HepG2 (cell line): ENCODE data around the gene INHBB. TPM values are rescaled to one million over a fixed set of nuclear protein-coding genes. Genes with fewer than 3 reads are reported as not detected.

Experiments used
- ATAC-seq: fragments of 200-7000 bp; cut with Tn5 transposase; 3 replicates; pipeline ENCODE4 v1.9.1; 2020; ENCODE audit warnings: mild to moderate bottlenecking, moderate library complexity
- BruUV-seq: library from RNA; stranded (reverse); fragments of 400-500 nt; replicated peaks from 2 replicates; lab custom pipeline; 2021; lab: Mats Ljungman, UMichigan
- CTCF ChIA-PET: fragments of 300-600 bp; formaldehyde crosslinking; extraction: SDS; loops from one replicate; lab custom pipeline; 2021; ENCODE audit warnings: low total read pairs, inconsistent platforms, low intra/inter-chr PET ratio; lab: Yijun Ruan, JAX
- POLR2A ChIA-PET: fragments of 350-600 bp; sonication (Branson Sonifier 250); formaldehyde crosslinking; loops from one replicate; lab custom pipeline; 2020; ENCODE audit warnings: antibody characterized with exemption, inconsistent platforms; lab: Yijun Ruan, JAX
- DNase-seq: peaks from one replicate; pipeline ENCODE4 v3.0.0-alpha.2; 2015; ENCODE audit warnings: low spot score
- FAIRE-seq: peaks from 3 replicates; lab custom pipeline; 2011; peaks lifted over from hg19 to GRCh38; lab: Jason Lieb, UNC
- H2AFZ ChIP-seq: one replicate; pipeline ENCODE4 v1.6.1; 2011; ENCODE audit warnings: low read length, inconsistent platforms
- H3K27ac ChIP-seq: fragments of 300-600 bp; 3 replicates; pipeline ENCODE4 v1.8.0; 2011; ENCODE audit warnings: mixed run types, mild to moderate bottlenecking, mixed read lengths, low read length, inconsistent platforms; ENCODE audit not compliant: insufficient read depth; ENCODE audit errors: extremely low read length
- H3K27me3 ChIP-seq, 2 experiments: fragments of 200-600 bp in 1 of 2; 2 replicates in 1 of 2; 3 replicates in 1 of 2; pipeline versions ENCODE4 v1.6.0 to v1.8.0; 2011; ENCODE audit warnings: low read length in 2 of 2, mild to moderate bottlenecking in 2 of 2, moderate library complexity in 2 of 2, inconsistent platforms in 1 of 2; ENCODE audit not compliant: insufficient read depth in 2 of 2, control insufficient read depth in 1 of 2
- H3K36me3 ChIP-seq, 2 experiments: fragments of 200-600 bp in 1 of 2; replicated peaks in 1 of 2; 2 replicates in 1 of 2; 3 replicates in 1 of 2; pipeline versions ENCODE4 v1.5.1 to v1.8.0; 2011; ENCODE audit warnings: low read length in 2 of 2, inconsistent platforms in 1 of 2; ENCODE audit not compliant: insufficient read depth in 2 of 2, control insufficient read depth in 1 of 2
- H3K4me1 ChIP-seq: 2 replicates; pipeline ENCODE4 v1.5.1; 2012; ENCODE audit warnings: low read length, inconsistent platforms; ENCODE audit not compliant: insufficient read depth
- H3K4me2 ChIP-seq: 2 replicates; pipeline ENCODE4 v1.6.0; 2011; ENCODE audit warnings: low read depth, low read length, inconsistent platforms
- H3K4me3 ChIP-seq, 3 experiments: fragments of 200-600 bp in 1 of 3; sonication (generic), shearing (Covaris generic) in 1 of 3; replicated peaks in 1 of 3; 2 replicates each; pipeline ENCODE4 v1.5.1; 2011 to 2016; ENCODE audit warnings: low read length in 3 of 3, inconsistent platforms in 2 of 3, low read depth in 2 of 3, mild to moderate bottlenecking in 2 of 3, control low read depth in 1 of 3, mixed read lengths in 1 of 3; ENCODE audit not compliant: insufficient read depth in 1 of 3
- H3K79me2 ChIP-seq: one replicate; pipeline ENCODE4 v1.6.1; 2011; ENCODE audit warnings: low read length, inconsistent platforms; ENCODE audit not compliant: insufficient read depth
- H3K9ac ChIP-seq: 2 replicates; pipeline ENCODE4 v1.6.0; 2011; ENCODE audit warnings: mild to moderate bottlenecking, low read depth, low read length, inconsistent platforms; ENCODE audit not compliant: insufficient read depth
- H3K9me3 ChIP-seq: 2 replicates; pipeline ENCODE4 v1.5.1; 2012; ENCODE audit warnings: mild to moderate bottlenecking, low read length
- H4K20me1 ChIP-seq: 2 replicates; pipeline ENCODE4 v1.6.0; 2011; ENCODE audit warnings: inconsistent platforms, mild to moderate bottlenecking, low read length, moderate library complexity; ENCODE audit not compliant: insufficient read depth
- GLMP ChIP-seq: sonication (generic); formaldehyde crosslinking; IDR thresholded peaks from 2 replicates; pipeline ENCODE4 v1.9.0; 2021; ENCODE audit warnings: missing genetic modification reagents, mild to moderate bottlenecking, borderline replicate concordance
- LCORL ChIP-seq, 2 experiments: fragments of 450-650 bp in 1 of 2; sonication (generic) in 1 of 2; formaldehyde crosslinking in 1 of 2; IDR thresholded peaks; 2 replicates each; pipeline versions ENCODE4 v1.5.0 to v1.6.1; 2017 to 2020; ENCODE audit warnings: antibody characterized with exemption in 1 of 2, missing genetic modification reagents in 1 of 2
- WGBS: methylation state at CpG from one replicate; pipeline ENCODE4 v1.1.6; 2017; ENCODE audit warnings: low lambda C conversion rate; 5-methylcytosine and 5-hydroxymethylcytosine counted together
- in situ Hi-C: cut with HindIII; loops from 2 replicates; pipeline ENCODE4 v1.10.0; 2017; ENCODE audit warnings: low pct_unique_long_range_greater_than_20kb; ENCODE audit not compliant: extremely low pct_ligation_motif_present
- intact Hi-C: fragments of 100-400 bp; cut with micrococcal nuclease; formaldehyde crosslinking; loops from one replicate; pipeline ENCODE4 v1.10.0; 2022; ENCODE audit not compliant: unreplicated experiment
- polyA plus RNA-seq, 8 experiments: library from polyadenylated mRNA; depleted of rRNA in 3 of 8; stranded (reverse) in 7 of 8; unstranded in 1 of 8; fragments of >200 nt; fragmentation: Illumina TruSeq in 4 of 8; extraction: Trizol in 4 of 8; gene quantifications; 2 replicates each; pipeline versions ENCODE4 v1.2.1 to v1.2.3, GENCODE V29; 2011 to 2016; ENCODE audit warnings: low read depth in 4 of 8, missing spikeins in 1 of 8, mixed read lengths in 1 of 8; ENCODE audit not compliant: insufficient read depth in 1 of 8
- total RNA-seq, 5 experiments: library from RNA; depleted of rRNA; stranded (reverse); fragments of >200 nt; fragmentation: Illumina TruSeq; extraction: Trizol; gene quantifications; 2 replicates each; pipeline ENCODE4 v1.2.3, GENCODE V29; 2016; ENCODE audit warnings: low read depth in 1 of 5
- TF ChIP-seq, protein P1 (sequence below): sonication (generic); formaldehyde crosslinking; IDR thresholded peaks from 2 replicates; pipeline ENCODE4 v1.4.0; 2020; ENCODE audit warnings: missing genetic modification reagents
- TF ChIP-seq, protein P2 (sequence below): sonication (generic); formaldehyde crosslinking; IDR thresholded peaks from 2 replicates; pipeline ENCODE4 v1.4.0; 2020; ENCODE audit warnings: missing genetic modification reagents
- TF ChIP-seq, protein P3 (sequence below): sonication (generic); formaldehyde crosslinking; IDR thresholded peaks from one replicate; pipeline ENCODE4 v1.5.1; 2020; ENCODE audit warnings: mild to moderate bottlenecking, missing genetic modification reagents; ENCODE audit errors: not compliant biosample characterization
- TF ChIP-seq, protein P4 (sequence below): sonication (generic); formaldehyde crosslinking; IDR thresholded peaks from 2 replicates; pipeline ENCODE4 v1.5.0; 2020; ENCODE audit warnings: mild to moderate bottlenecking, missing genetic modification reagents

The INHBB gene
- total and polyA plus RNA-seq, 2 of the 13 experiments (the other 11 are each of a cell fraction or from before 2014, with no cell fraction given) = 0.20 to 1.7 TPM

DNA sequence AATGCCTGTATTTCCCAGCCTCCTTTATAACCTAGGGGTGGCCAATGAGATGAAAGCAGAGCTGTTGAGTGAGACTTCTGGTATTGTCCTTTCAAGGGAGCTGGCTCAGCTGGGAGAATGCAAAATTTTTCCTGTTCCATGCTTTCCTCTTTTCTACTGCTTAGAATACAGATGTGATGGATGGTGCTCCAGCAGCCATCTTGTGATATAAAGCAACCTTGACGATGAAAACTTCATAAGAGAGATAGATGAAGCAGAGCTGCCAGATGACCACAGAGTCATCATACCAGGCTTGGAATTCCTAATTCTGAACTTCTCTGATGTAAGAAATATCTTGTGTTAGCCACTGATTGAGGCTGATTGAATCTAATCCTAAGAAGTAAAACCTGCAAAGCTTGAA, 11.9 kb upstream of the INHBB start:
- ATAC-seq (no peak), FAIRE-seq (no peak), DNase-seq (no peak)
- Histone ChIP-seq H3K4me3 (no peak overlapping the region), H3K79me2 (no peaks in the 10 kb centered on the region), H3K9ac (no peak overlapping the region), H3K4me2 (no peak overlapping the region), H3K9me3 (no peaks in the 10 kb centered on the region), H3K36me3 (no peaks in the 10 kb centered on the region), H4K20me1 (no peaks in the 10 kb centered on the region), H3K27ac (no peak overlapping the region), H2AFZ (no peak overlapping the region), H3K4me1 (peaks cover 14% of the 10 kb centered on the region), H3K27me3 (peaks cover 5 to 83% of the 10 kb centered on the region in 2 experiments; a peak in 4 of 5 replicates)
- no TSS peak for BruUV-seq
- WGBS = 29% methylated on average over 1 of the region's 1 CpG
- intact Hi-C loops (no loop called here), in situ Hi-C loops (loop anchor here (10.0 kb wide), 1 partner anchor 741 kb away; no protein-coding TSS in a partner anchor)
- ChIA-PET CTCF (no interaction called here), POLR2A (no interaction called here)
- TF ChIP-seq, protein P1, sequence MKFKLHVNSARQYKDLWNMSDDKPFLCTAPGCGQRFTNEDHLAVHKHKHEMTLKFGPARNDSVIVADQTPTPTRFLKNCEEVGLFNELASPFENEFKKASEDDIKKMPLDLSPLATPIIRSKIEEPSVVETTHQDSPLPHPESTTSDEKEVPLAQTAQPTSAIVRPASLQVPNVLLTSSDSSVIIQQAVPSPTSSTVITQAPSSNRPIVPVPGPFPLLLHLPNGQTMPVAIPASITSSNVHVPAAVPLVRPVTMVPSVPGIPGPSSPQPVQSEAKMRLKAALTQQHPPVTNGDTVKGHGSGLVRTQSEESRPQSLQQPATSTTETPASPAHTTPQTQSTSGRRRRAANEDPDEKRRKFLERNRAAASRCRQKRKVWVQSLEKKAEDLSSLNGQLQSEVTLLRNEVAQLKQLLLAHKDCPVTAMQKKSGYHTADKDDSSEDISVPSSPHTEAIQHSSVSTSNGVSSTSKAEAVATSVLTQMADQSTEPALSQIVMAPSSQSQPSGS (CRISPR knock-in tag) = no peak
- TF ChIP-seq, protein P2, sequence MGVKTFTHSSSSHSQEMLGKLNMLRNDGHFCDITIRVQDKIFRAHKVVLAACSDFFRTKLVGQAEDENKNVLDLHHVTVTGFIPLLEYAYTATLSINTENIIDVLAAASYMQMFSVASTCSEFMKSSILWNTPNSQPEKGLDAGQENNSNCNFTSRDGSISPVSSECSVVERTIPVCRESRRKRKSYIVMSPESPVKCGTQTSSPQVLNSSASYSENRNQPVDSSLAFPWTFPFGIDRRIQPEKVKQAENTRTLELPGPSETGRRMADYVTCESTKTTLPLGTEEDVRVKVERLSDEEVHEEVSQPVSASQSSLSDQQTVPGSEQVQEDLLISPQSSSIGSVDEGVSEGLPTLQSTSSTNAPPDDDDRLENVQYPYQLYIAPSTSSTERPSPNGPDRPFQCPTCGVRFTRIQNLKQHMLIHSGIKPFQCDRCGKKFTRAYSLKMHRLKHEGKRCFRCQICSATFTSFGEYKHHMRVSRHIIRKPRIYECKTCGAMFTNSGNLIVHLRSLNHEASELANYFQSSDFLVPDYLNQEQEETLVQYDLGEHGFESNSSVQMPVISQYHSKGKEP (CRISPR knock-in tag) = no peak
- TF ChIP-seq GLMP (CRISPR knock-in tag) (no peak), LCORL (IDR thresholded peaks at IDR 0.05) (no peak), LCORL (CRISPR knock-in tag; IDR thresholded peaks at IDR 0.05) (no peak)
- TF ChIP-seq, protein P3, sequence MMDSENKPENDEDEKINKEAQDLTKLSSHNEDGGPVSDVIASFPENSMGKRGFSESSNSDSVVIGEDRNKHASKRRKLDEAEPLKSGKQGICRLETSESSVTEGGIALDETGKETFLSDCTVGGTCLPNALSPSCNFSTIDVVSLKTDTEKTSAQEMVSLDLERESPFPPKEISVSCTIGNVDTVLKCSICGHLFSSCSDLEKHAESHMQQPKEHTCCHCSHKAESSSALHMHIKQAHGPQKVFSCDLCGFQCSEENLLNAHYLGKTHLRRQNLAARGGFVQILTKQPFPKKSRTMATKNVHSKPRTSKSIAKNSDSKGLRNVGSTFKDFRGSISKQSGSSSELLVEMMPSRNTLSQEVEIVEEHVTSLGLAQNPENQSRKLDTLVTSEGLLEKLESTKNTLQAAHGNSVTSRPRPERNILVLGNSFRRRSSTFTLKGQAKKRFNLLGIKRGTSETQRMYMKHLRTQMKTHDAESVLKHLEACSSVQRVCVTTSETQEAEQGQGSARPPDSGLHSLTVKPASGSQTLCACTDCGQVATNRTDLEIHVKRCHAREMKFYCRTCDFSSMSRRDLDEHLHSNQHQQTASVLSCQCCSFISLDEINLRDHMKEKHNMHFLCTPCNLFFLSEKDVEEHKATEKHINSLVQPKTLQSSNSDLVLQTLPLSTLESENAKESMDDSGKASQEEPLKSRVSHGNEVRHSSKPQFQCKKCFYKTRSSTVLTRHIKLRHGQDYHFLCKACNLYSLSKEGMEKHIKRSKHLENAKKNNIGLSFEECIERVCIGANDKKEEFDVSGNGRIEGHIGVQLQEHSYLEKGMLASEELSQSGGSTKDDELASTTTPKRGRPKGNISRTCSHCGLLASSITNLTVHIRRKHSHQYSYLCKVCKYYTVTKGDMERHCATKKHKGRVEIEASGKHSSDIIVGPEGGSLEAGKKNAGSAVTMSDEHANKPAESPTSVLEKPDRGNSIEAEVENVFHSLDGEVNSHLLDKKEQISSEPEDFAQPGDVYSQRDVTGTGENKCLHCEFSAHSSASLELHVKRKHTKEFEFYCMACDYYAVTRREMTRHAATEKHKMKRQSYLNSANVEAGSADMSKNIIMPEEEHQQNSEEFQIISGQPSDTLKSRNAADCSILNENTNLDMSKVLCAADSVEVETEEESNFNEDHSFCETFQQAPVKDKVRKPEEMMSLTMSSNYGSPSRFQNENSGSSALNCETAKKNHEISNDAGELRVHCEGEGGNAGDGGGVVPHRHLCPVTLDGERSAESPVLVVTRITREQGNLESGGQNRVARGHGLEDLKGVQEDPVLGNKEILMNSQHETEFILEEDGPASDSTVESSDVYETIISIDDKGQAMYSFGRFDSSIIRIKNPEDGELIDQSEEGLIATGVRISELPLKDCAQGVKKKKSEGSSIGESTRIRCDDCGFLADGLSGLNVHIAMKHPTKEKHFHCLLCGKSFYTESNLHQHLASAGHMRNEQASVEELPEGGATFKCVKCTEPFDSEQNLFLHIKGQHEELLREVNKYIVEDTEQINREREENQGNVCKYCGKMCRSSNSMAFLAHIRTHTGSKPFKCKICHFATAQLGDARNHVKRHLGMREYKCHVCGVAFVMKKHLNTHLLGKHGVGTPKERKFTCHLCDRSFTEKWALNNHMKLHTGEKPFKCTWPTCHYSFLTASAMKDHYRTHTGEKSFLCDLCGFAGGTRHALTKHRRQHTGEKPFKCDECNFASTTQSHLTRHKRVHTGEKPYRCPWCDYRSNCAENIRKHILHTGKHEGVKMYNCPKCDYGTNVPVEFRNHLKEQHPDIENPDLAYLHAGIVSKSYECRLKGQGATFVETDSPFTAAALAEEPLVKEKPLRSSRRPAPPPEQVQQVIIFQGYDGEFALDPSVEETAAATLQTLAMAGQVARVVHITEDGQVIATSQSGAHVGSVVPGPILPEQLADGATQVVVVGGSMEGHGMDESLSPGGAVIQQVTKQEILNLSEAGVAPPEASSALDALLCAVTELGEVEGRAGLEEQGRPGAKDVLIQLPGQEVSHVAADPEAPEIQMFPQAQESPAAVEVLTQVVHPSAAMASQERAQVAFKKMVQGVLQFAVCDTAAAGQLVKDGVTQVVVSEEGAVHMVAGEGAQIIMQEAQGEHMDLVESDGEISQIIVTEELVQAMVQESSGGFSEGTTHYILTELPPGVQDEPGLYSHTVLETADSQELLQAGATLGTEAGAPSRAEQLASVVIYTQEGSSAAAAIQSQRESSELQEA (CRISPR knock-in tag) = no peak
- TF ChIP-seq, protein P4, sequence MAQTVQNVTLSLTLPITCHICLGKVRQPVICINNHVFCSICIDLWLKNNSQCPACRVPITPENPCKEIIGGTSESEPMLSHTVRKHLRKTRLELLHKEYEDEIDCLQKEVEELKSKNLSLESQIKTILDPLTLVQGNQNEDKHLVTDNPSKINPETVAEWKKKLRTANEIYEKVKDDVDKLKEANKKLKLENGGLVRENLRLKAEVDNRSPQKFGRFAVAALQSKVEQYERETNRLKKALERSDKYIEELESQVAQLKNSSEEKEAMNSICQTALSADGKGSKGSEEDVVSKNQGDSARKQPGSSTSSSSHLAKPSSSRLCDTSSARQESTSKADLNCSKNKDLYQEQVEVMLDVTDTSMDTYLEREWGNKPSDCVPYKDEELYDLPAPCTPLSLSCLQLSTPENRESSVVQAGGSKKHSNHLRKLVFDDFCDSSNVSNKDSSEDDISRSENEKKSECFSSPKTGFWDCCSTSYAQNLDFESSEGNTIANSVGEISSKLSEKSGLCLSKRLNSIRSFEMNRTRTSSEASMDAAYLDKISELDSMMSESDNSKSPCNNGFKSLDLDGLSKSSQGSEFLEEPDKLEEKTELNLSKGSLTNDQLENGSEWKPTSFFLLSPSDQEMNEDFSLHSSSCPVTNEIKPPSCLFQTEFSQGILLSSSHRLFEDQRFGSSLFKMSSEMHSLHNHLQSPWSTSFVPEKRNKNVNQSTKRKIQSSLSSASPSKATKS = no peak
